GM18858 (cell line): Measurements from ENCODE around the gene TRAPPC3.

Experiments
- ATAC-seq: cut with Tn5 transposase; IDR thresholded peaks from one replicate; pipeline ENCODE4 v1.9.1; 2021; ENCODE audit not compliant: unreplicated experiment

The TRAPPC3 gene

DNA sequence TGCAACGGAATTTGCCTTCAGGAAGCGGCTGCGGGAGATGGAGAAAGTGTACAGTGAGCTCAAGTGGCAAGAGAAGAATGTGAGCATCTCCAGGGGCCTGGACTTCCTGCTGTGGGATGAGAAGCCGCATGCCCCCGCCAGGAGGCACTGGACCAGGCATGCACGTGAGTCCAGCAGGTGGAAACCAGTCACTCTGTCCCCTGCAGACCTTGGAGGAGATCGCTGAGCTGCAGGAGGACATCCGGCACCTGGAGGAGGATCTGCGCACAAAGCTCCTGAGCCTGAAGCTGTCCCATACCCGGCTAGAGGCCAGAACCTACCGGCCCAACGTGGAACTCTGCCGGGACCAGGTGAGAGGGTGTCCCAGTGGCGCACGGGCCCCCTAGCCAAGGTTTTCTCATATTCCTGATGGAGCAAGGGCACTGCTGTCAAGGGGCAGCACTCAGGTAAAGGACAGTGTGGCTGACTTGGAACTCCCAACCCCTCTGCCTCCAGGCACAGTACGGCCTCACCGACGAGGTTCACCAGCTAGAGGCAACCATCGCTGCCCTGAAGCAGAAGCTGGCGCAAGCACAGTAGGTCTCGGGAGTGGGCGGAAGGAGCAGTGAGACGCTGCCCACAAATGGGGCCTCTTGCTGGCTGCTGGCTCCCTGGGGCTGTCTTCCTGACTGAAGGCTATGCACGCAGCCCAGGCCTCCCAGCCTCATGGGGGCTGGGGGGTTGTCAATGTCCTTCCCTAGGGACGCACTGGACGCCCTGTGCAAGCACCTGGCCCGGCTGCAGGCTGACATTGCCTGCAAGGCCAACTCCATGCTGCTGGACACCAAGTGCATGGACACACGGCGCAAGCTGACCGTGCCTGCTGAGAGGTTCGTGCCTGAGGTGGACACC lies 61.8 kb downstream of the TRAPPC3 start:
- ATAC-seq, result no peak
